Retinal pigment epithelial cell (primary cell): ENCODE results near the gene PLPP4.
A peak's percentile ranks its signal among the peaks of the same experiment; 100 is the strongest.

ENCODE experiments used
- DNase-seq: peaks from one replicate; pipeline ENCODE4 v3.0.0-alpha.2; 2010; ENCODE audit warnings: low read depth
- H3K4me3 ChIP-seq: 2 replicates; pipeline ENCODE4 v1.5.1; 2011; ENCODE audit warnings: mild to moderate bottlenecking, low read length, control low read depth, moderate library complexity
- CTCF ChIP-seq: conservative IDR thresholded peaks from 2 replicates; pipeline ENCODE4 v1.5.1; 2011; ENCODE audit warnings: low read depth, low read length, control low read depth, inconsistent platforms

The PLPP4 gene

GRCh38 chr10:120477021-120477742 is 20.2 kb downstream of the PLPP4 start:
- H3K4me3 ChIP-seq: no peak overlapping the region
- DNase-seq: peak; percentile 48
- TF ChIP-seq CTCF: no peak

GRCh38 chr10:120477743-120478141 is 20.7 kb downstream of the PLPP4 start:
- no peak for DNase-seq
- TF ChIP-seq CTCF: no peak

GRCh38 chr10:120478386-120478785 is 21.4 kb downstream of the PLPP4 start:
- no peak for DNase-seq
- no peak for TF ChIP-seq CTCF

More at GRCh38 chr10:120477743-120478141, 20.7 kb downstream of the PLPP4 start:
- H3K4me3 ChIP-seq: no peak overlapping the region

GRCh38 chr10:120479506-120479905 is 22.5 kb downstream of the PLPP4 start:
- no peak for DNase-seq
- no peak for TF ChIP-seq CTCF
- H3K4me3 ChIP-seq: no peak overlapping the region

More at GRCh38 chr10:120478386-120478785, 21.4 kb downstream of the PLPP4 start:
- no peak overlapping the region for H3K4me3 ChIP-seq

GRCh38 chr10:120480065-120480600 is 23.1 kb downstream of the PLPP4 start:
- TF ChIP-seq CTCF: peak; percentile 47
- no peak for DNase-seq
- no peak overlapping the region for H3K4me3 ChIP-seq

GRCh38 chr10:120480848-120481247 is 23.8 kb downstream of the PLPP4 start:
- no peak for DNase-seq
- no peak for TF ChIP-seq CTCF
- no peak overlapping the region for H3K4me3 ChIP-seq

GRCh38 chr10:120483006-120483405 is 26.0 kb downstream of the PLPP4 start:
- no peak for DNase-seq
- TF ChIP-seq CTCF: no peak
- H3K4me3 ChIP-seq: no peak overlapping the region
